ENCODE data around the gene ARL4A.

Gene ARL4A

GRCh38 chr7:12714379-12714737 is 26.9 kb downstream of the ARL4A start:
- peak overlapping the region; percentile 97 for H3K27ac ChIP-seq
- TF ChIP-seq ZFX (IDR thresholded peaks at IDR 0.05; ENCODE audit: borderline replicate concordance), result no peak
- TF ChIP-seq, protein P1, sequence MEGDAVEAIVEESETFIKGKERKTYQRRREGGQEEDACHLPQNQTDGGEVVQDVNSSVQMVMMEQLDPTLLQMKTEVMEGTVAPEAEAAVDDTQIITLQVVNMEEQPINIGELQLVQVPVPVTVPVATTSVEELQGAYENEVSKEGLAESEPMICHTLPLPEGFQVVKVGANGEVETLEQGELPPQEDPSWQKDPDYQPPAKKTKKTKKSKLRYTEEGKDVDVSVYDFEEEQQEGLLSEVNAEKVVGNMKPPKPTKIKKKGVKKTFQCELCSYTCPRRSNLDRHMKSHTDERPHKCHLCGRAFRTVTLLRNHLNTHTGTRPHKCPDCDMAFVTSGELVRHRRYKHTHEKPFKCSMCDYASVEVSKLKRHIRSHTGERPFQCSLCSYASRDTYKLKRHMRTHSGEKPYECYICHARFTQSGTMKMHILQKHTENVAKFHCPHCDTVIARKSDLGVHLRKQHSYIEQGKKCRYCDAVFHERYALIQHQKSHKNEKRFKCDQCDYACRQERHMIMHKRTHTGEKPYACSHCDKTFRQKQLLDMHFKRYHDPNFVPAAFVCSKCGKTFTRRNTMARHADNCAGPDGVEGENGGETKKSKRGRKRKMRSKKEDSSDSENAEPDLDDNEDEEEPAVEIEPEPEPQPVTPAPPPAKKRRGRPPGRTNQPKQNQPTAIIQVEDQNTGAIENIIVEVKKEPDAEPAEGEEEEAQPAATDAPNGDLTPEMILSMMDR (IDR thresholded peaks at IDR 0.05), result no peak

DNA sequence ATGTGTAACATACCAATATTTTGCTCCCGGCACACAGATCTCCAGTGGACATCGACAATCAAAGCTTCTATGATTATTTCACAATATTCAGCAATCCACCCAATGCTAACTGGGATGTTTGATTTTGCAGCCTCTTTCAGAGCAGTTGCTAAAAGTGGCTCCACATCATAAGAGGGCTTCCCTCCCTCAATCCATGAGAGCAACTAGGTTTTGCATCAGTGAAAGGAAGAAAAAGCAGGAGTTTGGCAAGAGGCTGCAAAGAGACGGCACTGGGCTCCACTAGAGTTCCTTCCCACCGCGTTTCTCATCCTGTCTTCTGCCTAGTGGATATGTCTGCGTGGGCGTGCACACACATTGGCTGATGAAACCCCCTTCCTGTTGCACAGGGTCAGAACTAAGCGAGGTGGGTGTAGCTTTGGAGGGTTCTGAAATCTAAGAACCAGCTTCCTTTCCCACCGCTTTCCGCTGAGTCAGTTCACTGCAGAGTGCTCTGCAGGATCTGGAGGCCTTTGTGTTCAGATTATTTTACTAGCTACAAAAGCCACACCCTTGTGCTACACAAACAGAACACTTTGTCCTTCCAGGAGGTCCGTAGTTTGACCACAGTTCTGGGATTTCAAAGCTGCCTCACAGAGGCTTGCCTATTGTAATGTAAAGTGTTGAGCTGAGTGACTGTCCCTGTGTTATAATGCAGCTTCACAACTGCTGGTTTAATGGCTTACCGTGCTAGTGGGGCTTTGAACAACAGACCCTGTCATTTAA is 28.1 kb downstream of the ARL4A start:
- peak overlapping the region; percentile 97 for H3K27ac ChIP-seq
- no peak for TF ChIP-seq ZFX (IDR thresholded peaks at IDR 0.05; ENCODE audit: borderline replicate concordance)
- TF ChIP-seq, protein P1 (IDR thresholded peaks at IDR 0.05), result no peak

DNA sequence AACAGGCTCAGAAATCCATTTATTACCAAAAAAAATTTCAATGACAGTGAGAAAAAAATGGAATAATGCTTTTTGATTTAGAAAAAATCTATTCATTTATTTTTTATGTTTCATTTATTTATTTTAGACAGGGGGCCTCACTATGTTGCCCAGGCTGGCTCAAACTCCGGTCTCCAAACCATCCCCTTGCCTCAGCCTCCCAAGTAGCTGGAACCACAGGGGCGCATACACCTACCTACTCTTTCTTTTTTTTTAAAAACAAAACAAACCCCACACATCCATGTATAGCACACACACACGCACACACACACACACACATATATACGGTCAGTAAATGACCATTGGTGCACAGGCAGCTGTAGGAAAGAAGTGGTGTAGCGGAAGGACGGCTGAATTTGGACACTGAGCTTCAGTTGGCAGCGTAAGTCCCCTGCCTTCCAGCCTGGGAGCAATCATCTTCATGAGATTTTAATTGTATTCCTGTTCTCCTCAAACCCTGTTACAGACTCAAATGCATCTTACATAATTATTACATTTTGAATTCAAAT is 28.8 kb downstream of the ARL4A start:
- TF ChIP-seq ZFX (IDR thresholded peaks at IDR 0.05; ENCODE audit: borderline replicate concordance), result no peak
- TF ChIP-seq, protein P1 (IDR thresholded peaks at IDR 0.05), result no peak
- peak overlapping the region; percentile 97 for H3K27ac ChIP-seq

GRCh38 chr7:12716722-12717121 is 29.3 kb downstream of the ARL4A start:
- no peak for TF ChIP-seq ZFX (IDR thresholded peaks at IDR 0.05; ENCODE audit: borderline replicate concordance)
- TF ChIP-seq, protein P1 (IDR thresholded peaks at IDR 0.05), result no peak
- peak overlapping the region; percentile 97 for H3K27ac ChIP-seq

DNA sequence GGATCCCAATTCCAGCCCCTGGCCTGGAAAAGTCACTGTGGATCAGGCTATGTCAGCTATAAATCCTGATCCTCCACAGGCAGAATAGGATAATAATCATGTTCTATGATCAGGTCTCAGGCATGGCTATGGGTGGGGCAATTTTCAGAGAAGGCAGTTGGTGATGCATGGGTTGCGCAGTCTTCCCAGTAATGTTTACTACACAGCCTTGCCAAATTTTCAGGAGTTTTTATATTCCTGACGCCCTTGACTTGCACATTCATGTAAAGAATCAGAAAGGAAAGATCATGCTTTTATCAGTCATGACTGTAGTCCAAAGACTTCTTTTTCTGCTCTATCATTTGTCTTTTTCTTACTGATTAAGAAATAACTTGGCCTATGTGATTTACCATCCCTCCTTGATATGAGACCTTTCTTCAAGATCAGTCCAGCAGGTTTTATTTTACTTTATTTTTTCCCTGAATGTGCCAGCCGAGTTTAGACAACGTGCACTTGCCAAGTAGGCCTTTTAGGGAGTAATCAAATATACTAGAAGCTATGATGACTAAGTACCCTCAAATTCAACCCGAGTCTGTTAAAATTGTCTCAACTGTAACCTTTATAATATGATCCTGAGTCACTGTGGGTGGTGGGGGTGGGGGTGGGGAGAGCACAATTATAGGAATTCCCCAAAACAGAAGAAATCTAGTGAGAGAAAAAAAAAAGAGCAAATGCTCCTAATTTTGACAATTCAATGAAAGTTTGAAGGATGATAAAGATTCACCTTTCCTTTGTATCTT is 31.9 kb downstream of the ARL4A start:
- H3K27ac ChIP-seq, result no peak overlapping the region
- no peak for TF ChIP-seq ZFX (IDR thresholded peaks at IDR 0.05; ENCODE audit: borderline replicate concordance)
- TF ChIP-seq, protein P1 (IDR thresholded peaks at IDR 0.05), result no peak

GRCh38 chr7:12719981-12720865 is 32.8 kb downstream of the ARL4A start:
- no peak overlapping the region for H3K27ac ChIP-seq
- TF ChIP-seq ZFX (IDR thresholded peaks at IDR 0.05; ENCODE audit: borderline replicate concordance), result no peak
- TF ChIP-seq, protein P1 (IDR thresholded peaks at IDR 0.05), result no peak

Measured in 22Rv1 (cell line).